Thyroid gland (tissue), 4 donors: ENCODE data around the gene SLC19A1.

Experiments
- POLR2A ChIP-seq, 2 donors: fragments of 450-650 bp; IDR thresholded peaks; one replicate each; pipeline ENCODE4 v1.6.1; 2017; ENCODE audit warnings: antibody characterized with exemption in 2 of 2, mild to moderate bottlenecking in 2 of 2, moderate library complexity in 1 of 2
- TF ChIP-seq, protein P1 (sequence below), 6 experiments: fragments of 200-600 bp in 3 of 6; fragments of 450-650 bp in 3 of 6; sonication (generic) in 3 of 6; IDR thresholded peaks; one replicate each; pipeline ENCODE4 v1.5.1; 2016 to 2019; ENCODE audit warnings: antibody characterized with exemption in 6 of 6, mild to moderate bottlenecking in 2 of 6, inconsistent platforms in 1 of 6, moderate library complexity in 1 of 6

DNA sequence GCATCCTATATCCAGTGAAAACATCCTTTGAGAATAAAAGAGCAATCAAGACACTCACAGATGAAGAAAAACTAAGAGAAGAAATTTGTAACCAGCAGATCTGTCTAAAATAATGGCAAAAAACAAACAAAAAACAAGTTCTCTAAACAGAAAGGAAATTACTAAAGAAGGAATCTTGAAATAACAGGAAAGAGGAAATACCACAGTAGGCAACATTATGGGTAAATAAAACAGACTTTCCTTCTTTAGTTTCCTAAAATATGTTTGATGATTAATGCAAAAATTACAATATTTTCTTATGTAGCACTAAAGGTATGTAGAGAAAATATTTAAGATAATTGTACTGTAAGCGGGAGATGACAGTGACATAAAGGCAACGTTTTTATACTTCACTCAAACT lies 23.5 kb downstream of the SLC19A1 start:
- TF ChIP-seq, protein P1, sequence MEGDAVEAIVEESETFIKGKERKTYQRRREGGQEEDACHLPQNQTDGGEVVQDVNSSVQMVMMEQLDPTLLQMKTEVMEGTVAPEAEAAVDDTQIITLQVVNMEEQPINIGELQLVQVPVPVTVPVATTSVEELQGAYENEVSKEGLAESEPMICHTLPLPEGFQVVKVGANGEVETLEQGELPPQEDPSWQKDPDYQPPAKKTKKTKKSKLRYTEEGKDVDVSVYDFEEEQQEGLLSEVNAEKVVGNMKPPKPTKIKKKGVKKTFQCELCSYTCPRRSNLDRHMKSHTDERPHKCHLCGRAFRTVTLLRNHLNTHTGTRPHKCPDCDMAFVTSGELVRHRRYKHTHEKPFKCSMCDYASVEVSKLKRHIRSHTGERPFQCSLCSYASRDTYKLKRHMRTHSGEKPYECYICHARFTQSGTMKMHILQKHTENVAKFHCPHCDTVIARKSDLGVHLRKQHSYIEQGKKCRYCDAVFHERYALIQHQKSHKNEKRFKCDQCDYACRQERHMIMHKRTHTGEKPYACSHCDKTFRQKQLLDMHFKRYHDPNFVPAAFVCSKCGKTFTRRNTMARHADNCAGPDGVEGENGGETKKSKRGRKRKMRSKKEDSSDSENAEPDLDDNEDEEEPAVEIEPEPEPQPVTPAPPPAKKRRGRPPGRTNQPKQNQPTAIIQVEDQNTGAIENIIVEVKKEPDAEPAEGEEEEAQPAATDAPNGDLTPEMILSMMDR (IDR thresholded peaks at IDR 0.05), result no peak
- no peak for TF ChIP-seq POLR2A (IDR thresholded peaks at IDR 0.05)
